HG03060 (cell line): ENCODE data around the gene METTL25.
"Not testable (repeated sequence)": the region's sequence is repeated elsewhere in the genome, so short reads cannot be mapped to it uniquely, and the experiment has no call there.

ENCODE experiments used
- ATAC-seq: cut with Tn5 transposase; IDR thresholded peaks from one replicate; pipeline ENCODE4 v1.9.1; 2021; ENCODE audit warnings: low read depth, moderate number of reproducible peaks; ENCODE audit not compliant: unreplicated experiment

The METTL25 gene

GRCh38 chr12:82358200-82359114 lies at the start of gene METTL25, which contains the start of gene CCDC59:
TSS of gene METTL25 (plus strand) at chr12:82358529. CDS start at chr12:82358566, 37 bp downstream.
TSS of gene CCDC59 (minus strand) at chr12:82358387. CDS start at chr12:82358376, 11 bp downstream.
- ATAC-seq = peak; percentile 93

- no peak for ATAC-seq
Observed at GRCh38 chr12:82314406-82314892, 43.9 kb upstream of the METTL25 start.

GRCh38 chr12:82319276-82319675 lies 39.1 kb upstream of the METTL25 start:
- ATAC-seq = no peak

GRCh38 chr12:82325540-82326336 lies 32.6 kb upstream of the METTL25 start:
- no peak for ATAC-seq

GRCh38 chr12:82326905-82327503 lies 31.3 kb upstream of the METTL25 start:
- ATAC-seq = no peak

GRCh38 chr12:82327861-82328260 lies 30.5 kb upstream of the METTL25 start:
- no peak for ATAC-seq

- ATAC-seq = no peak
Observed at GRCh38 chr12:82329508-82329907, 28.8 kb upstream of the METTL25 start.

GRCh38 chr12:82350161-82350560 lies 8.2 kb upstream of the METTL25 start:
- ATAC-seq = no peak

- ATAC-seq = no peak
Observed at GRCh38 chr12:82351390-82351789, 6.9 kb upstream of the METTL25 start.

GRCh38 chr12:82357340-82357739 lies 989 bp upstream of the METTL25 start:
- no peak for ATAC-seq

- ATAC-seq = no peak
Observed at GRCh38 chr12:82357845-82358199, 507 bp upstream of the METTL25 start.

- peak; percentile 1 for ATAC-seq
Observed at GRCh38 chr12:82359115-82359478, 768 bp downstream of the METTL25 start.

- ATAC-seq = not testable (repeated sequence)
Observed at GRCh38 chr12:82360834-82361233, 2.5 kb downstream of the METTL25 start.

- no peak for ATAC-seq
Observed at GRCh38 chr12:82361461-82361915, 3.2 kb downstream of the METTL25 start.

- no peak for ATAC-seq
Observed at GRCh38 chr12:82363990-82364389, 5.7 kb downstream of the METTL25 start.

GRCh38 chr12:82366197-82366596 lies 7.9 kb downstream of the METTL25 start:
- ATAC-seq = no peak

GRCh38 chr12:82375201-82375600 lies 16.9 kb downstream of the METTL25 start:
- ATAC-seq = no peak

GRCh38 chr12:82378997-82379396 lies 20.7 kb downstream of the METTL25 start:
- no peak for ATAC-seq

GRCh38 chr12:82383930-82384552 lies 25.7 kb downstream of the METTL25 start:
- ATAC-seq = no peak

GRCh38 chr12:82398879-82399278 lies 40.5 kb downstream of the METTL25 start:
- no peak for ATAC-seq
